Activated CD4-positive, alpha-beta T cell treated with anti-CD3 and anti-CD28 coated beads, Interleukin-2, Interleukin-6, amounts not matched to agents 100 ng/mL and 50 ng/mL, durations not matched to agents 16 hours and 8 hours (primary cell): ENCODE results near the gene UBQLN4.
"Not testable (repeated sequence)": the region's sequence is repeated elsewhere in the genome, so short reads cannot be mapped to it uniquely, and the experiment has no call there.

Experiments used
- DNase-seq: peaks from one replicate; pipeline ENCODE4 v3.0.0-alpha.2; 2020

UBQLN4 gene

DNA sequence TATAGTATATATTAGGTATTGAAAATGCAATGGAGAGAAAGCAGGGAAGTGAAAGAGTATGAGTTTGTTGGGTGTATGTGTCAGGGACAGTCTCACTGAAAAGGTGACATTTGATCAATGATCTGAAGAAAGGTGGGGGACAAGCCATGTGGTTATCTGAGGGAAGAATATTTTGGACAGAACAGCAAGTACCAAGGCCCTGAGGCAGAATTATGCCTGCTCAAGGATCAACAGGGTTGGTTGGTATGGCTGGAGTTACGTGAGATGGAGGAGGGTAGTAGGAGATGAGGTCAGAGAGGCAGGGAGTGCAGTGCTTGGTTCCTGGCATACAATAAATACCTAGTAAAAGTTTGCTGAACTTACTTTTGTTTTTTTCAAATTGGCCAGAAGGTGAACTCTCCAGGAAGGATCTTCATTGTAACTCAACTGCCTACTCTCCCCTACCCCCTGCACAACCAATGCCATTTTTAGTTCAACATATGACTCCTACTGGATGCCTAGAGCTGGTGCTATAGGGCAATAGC, 2.8 kb upstream of the UBQLN4 start:
- no peak for DNase-seq

- no peak for DNase-seq
Measured at GRCh38 chr1:156055281-156056048, 1.9 kb upstream of the UBQLN4 start.

DNA sequence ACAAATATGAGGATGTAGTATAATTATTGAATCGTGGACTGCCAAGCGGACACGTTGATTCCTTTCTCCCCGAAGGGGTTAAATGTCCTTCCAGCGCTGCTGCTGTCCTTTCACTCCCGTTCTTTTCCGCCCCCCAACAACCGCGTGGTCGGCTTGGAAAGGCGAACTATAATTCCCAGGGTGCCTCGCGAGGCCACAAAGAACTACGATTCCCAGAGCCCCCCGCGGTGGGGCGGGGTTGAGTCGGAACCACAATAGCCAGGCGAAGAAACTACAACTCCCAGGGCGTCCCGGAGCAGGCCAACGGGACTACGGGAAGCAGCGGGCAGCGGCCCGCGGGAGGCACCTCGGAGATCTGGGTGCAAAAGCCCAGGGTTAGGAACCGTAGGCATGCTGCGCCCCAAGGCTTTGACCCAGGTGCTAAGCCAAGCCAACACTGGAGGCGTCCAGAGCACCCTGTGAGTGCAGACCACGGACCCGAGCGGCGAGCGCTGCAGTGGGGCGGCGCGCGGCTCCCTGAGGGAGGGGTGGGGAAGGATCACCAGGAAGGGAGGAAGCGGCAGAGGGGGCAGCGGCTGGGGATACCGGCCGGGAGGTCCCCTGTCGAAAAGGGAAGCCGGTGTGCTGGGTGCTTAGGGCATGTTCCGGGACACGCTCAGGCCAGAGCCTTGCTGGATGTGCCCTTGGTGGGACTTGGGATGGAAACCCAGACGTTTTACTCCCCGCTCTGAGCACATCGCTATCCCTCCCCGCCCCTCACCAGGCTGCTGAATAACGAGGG, 1.1 kb upstream of the UBQLN4 start, which contains the start of gene LAMTOR2:
Gene LAMTOR2, plus strand, starts transcription at position 283 of the 781 bp plus-strand sequence. Its CDS starts 108 bp downstream, at position 391.
- peak; percentile 99 for DNase-seq

GRCh38 chr1:156052862-156053767, 483 bp downstream of the UBQLN4 start:
- peak; percentile 73 for DNase-seq

DNA sequence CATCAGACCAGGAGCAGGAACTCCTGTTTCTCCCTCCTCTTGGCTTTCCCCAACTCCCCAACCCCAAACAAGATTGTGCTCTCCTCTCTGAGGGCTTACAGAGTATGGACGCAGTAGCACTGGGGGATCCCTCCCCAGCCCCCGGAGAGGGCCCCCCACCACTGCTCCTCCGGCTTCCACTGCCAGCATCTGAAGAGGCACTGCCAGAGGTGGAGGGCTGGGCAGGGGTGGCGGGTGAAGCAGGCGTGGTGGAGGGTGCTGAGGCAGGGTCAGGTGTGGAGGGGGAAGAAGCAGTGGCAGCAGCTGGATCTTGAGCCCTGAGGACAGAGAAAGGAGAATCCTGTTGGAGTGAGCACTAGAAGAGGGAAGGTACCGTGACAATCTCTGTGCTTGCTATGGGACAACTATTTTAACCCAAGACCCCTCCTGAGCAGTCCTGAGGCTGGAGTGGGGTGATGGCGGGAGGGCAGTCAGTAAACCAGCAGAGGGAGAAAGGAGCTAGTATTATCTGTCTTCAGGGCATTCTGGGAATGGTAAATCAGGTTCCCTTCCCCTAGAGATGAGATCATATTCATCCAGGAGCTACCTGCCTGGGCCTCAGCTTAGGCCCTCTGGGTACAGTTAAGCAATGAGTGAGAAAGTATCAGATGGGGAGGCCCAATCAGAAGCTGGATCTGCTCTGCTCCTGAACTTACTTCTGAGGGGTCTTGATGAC, 2.4 kb downstream of the UBQLN4 start:
- no peak for DNase-seq

DNA sequence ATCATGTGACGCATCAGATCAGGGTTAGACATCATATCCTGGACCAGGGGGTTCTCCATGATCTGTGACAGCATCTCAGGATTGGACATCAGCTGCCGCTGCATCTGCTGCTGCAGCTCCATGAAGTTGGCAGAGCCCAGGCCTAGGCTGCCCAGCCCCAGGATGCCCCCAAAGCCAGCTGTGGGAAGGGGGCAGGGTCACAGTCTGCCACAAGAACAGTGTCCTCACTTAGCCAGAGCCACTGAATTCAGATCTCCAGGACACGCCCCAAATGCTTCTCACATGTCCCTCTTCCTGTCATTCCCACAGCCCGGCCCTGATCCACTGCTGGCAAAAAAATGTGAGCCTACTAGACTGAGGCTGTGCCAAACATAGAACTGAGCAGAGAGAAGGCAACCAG, 3.2 kb downstream of the UBQLN4 start:
- no peak for DNase-seq

GRCh38 chr1:156048663-156049258, 4.8 kb downstream of the UBQLN4 start:
- no peak for DNase-seq

DNA sequence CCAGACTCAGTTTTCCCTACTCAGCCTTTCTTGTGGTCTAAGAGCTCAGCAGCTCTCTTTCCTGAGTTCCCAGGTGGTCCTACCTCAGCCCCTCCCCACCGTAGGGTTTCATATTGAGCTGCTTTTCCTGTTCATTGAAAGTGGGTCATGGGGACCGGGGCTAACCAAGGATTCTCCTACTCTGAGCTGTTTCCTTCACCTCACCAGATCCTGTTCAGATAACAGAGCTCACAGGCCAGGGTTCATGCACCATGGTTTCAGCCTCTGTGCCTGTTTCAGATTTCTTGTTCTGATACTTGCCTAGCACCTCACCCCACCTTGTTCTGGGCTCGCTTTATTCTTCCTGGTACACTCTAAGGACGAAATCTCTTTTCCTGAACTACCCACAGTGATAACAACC, 8.5 kb downstream of the UBQLN4 start:
- peak; percentile 54 for DNase-seq

DNA sequence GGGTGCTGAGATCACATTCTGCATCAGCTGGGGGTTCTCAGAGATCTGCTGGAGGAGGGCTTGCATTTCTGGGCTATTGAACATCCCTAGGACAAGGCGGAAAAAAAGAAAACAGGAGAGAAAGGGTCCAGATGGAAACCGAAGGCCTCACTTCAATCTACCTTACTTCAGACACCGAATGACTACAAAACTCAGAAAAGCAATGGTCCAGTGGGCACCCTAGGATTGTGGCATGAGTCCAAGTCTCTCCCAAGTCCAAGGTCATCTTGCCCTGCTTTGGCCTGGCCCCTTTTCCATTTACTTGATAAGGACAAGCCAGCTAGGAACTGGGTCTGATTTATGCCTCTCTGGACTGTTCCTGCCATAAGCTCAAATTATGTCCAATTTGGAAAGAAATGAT, 10.8 kb downstream of the UBQLN4 start:
- DNase-seq: no peak

- not testable (repeated sequence) for DNase-seq
Measured at GRCh38 chr1:156034991-156035390, 18.6 kb downstream of the UBQLN4 start.

- no peak for DNase-seq
Measured at GRCh38 chr1:156033011-156033410, 20.6 kb downstream of the UBQLN4 start.

- peak; percentile 16 for DNase-seq
Measured at GRCh38 chr1:156026588-156026987, 27.0 kb downstream of the UBQLN4 start.

- DNase-seq: peak; percentile 35
Measured at GRCh38 chr1:156025876-156026275, 27.7 kb downstream of the UBQLN4 start.

DNA sequence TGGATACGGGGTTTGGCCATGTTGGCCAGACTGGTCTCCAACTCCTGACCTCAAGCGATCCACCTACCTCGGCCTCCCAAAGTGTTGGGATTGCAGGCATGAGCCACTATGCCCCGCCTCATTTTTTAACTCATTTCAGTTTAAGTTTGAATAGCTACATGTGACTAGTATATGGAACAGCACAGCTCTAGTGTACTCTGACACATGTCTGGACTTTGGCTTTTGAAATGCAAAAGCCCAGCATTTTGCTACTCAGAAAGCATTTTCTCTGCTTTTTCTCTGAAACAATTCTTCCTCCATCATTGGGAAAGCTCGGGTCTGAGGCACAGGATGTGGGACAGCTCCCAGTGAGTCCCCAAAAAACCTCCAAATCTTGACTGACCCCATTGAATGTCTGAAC, 28.8 kb downstream of the UBQLN4 start:
- no peak for DNase-seq

- no peak for DNase-seq
Measured at GRCh38 chr1:156021954-156022353, 31.6 kb downstream of the UBQLN4 start.

GRCh38 chr1:156021093-156021428, 32.5 kb downstream of the UBQLN4 start:
- no peak for DNase-seq

GRCh38 chr1:156020293-156021092, 33.1 kb downstream of the UBQLN4 start, which contains the start of gene SSR2:
Gene SSR2 (minus strand): TSS chr1:156020951. CDS start chr1:156020167, 784 bp downstream.
- DNase-seq: peak; percentile 94

DNA sequence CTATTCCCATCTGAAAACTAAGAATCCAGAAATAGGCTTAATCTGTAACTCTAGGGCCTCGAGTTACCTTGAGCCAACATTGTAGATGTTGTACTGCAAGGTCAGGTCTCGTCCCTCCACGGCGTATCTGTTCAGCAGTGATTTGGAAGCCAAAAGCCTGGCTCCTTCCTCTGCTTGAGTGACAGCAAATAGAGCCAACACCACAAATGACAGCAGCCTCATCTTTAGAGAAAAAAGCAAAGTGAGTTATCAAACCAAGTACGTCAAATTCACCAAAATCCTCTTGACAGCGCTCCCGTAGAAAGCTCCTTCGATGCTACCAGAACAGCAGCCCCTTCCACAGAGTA, 33.7 kb downstream of the UBQLN4 start:
- no peak for DNase-seq

DNA sequence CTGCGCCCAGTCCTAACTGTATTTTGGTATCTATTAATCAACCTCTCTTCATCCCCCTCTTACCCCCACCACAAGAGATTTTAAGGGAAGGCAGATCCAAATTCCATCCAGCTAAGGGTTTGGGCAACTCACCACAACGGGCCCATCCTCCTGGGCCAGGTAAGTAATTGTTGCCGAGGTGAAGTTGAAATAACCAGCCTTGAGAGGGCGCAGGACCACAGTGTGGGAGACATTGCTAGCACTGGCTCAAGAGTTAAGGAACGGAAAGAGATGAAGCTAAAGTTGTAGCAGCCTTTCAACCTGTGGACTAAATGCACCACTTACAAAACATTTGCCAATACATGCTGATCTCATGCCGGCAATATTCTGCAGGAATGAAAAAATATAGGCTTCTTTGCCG, 38.8 kb downstream of the UBQLN4 start:
- no peak for DNase-seq

DNA sequence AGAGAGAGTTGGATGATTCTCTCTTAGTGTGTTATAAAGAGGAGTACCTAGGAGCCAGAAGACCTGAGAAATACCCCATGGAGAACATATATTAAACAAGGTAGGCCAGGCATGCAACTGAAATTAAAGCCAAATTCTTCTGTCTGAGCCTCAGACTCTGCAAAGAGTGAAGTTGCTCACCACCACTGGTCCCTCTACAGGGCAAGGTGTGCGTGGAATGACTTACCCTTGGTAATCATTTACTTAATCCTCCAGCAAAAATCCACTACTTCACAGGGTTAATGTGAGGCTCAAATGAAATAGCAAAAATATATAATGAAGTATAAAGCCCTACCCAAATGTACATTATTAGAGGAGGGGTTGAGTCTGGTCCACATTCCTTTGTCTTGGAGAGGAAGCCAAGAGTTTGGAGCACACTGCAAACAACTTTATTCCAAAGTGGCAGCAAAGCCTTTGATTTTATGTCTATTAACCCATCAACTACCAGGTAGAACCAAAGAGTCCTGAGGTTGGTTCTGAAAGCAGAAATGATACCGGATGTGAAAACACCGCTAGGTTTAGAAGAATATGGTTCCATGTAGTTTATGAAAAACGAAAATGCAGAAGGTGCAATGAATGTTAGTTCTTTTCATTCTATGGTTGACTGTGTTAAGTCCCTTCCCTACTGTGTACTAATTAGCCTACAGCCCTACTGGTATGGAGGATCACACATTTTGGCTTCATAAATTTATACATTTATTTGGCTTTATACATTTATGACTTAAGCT, 41.4 kb downstream of the UBQLN4 start:
- no peak for DNase-seq
